Hepatocyte (in vitro differentiated cells): ENCODE data around the gene ZNF281.

ENCODE experiments used
- CTCF ChIP-seq: fragments of 200-600 bp; sonication (generic); IDR thresholded peaks from 2 replicates; pipeline ENCODE4 v1.5.1; 2016; ENCODE audit warnings: antibody characterized with exemption, mild to moderate bottlenecking; ENCODE audit not compliant: poor library complexity
- EZH2 ChIP-seq: fragments of 200-600 bp; sonication (generic); IDR thresholded peaks from 2 replicates; pipeline ENCODE4 v1.6.1; 2016; ENCODE audit warnings: antibody characterized with exemption, mild to moderate bottlenecking, borderline replicate concordance
- EZH2phosphoT487 ChIP-seq: fragments of 200-600 bp; sonication (generic); IDR thresholded peaks from one replicate; pipeline ENCODE4 v1.6.1; 2018; ENCODE audit warnings: antibody characterized with exemption, mild to moderate bottlenecking, low read depth, moderate library complexity; ENCODE audit not compliant: unreplicated experiment, severe bottlenecking

GRCh38 chr1:200398373-200398772 is 11.5 kb downstream of the ZNF281 start:
- TF ChIP-seq CTCF (no peak), EZH2 (no peak), EZH2phosphoT487 (no peak)
